HUDEP-2 (cell line): Measurements from ENCODE around the gene LRMDA.

ENCODE experiments used
- DNase-seq, 76 experiments: peaks; one replicate each; lab custom pipeline; 2025; ENCODE audit not compliant: unreplicated experiment in 76 of 76; lab: John Stamatoyannopoulos, UW

The LRMDA gene

GRCh38 chr10:75959209-75959608 is 527.8 kb downstream of the LRMDA start:
- DNase-seq, result no peak

DNA sequence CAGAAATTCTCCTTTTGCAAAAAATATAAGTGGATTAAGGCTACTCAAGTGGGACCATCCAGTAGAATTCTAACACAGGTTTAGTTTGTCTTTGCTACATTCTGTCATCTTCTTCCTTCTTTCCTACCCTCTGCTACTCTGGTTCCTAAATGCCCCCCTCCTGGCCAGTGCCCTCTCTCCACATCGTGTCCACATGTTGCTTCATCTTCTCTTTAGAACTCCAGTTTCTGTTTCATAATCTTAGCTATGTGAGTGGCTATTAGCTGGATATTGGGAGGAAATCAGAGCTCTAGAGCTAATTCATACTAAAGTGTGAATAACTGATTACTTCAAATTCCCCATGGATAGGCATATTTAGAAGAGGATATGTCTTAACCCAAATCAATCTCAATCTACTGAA is 528.5 kb downstream of the LRMDA start:
- no peak for DNase-seq

DNA sequence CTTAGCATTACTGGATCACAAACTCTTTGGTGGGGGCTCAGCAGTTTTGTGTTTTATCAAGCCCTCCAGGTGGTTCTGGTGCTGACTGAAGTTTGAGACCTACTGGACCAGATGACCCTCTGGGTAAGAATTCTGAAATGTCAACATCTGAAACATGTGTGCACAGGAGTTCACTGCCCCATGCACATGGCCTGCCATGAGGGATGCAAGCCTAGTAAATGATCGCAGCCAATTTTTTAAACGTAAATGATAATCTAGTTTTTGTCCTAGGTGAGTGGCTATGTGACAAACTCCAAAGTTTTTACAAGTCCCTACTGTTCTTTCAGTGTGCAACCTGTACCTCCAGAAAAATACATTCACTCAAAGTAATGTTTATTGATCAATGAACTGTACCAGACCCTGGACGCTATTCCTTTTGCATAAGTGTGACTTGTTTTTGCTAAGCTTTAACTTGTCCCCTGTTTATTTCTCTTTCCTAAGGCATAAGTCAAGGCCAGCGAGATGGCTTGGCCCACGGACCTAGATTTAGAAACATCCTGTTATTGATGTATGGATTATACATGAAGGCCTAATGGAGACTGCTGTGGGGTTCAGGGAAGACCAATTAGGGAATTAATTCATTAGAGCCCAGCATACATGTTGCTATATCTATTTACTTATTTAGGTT is 531.1 kb downstream of the LRMDA start:
- DNase-seq, result no peak

GRCh38 chr10:75967491-75967890 is 536.1 kb downstream of the LRMDA start:
- DNase-seq, result no peak

DNA sequence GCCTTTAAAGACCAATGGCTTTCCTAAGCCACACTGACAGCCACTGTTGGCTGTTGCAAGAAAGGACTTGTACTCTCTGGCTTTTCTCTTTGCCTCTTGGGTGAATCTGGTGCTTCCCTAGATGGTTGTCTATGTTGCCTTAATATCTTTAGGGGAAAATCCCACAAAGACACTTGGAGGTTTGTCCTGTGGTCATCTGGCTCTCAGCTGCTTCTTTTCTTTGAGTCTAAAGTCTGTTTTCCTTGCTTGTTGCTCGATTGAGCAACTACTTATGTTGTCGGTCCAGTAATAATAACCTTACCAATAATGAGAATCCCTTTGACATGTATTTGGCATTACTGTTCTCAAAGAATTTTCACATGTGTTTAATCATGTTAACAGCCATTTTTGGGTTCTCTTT is 537.6 kb downstream of the LRMDA start:
- no peak for DNase-seq

DNA sequence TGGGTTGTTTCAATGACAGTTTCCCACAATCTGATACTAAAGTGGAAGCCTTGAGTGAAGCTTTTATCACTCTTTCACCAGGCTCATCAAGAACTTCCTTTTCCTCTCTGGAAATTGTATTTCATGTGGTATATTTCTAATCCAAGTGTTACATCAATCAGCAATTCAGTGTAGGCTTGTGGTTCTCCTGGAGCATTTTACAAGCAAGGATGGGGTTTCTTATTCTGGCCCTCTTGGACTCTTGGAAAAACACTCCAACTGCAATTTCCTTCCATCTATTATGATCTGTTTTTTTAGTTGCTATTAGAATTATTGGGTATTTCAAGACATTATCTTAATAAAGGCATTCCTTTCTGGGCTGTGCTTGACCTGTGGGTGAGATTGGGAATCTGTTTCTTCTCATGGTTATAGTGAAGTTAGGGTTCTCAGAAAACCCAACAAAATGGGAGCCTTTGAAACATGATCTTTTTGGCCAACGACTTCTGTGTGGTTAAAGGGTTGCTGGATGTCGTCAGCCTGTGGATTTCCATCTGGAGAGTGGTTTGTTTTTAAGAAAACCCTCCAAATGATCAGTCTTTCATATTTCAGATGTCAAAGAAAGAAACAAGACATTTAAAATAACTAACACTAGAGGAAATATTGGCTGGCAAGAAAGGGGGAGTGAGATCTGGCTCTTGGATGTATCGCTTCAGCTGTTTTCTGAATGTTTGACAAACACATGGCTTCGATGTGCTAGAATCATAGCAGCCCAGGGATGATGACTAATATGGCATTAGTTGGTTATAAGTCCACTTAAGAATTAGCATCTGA is 540.2 kb downstream of the LRMDA start:
- DNase-seq, result no peak

GRCh38 chr10:75972491-75973276 is 541.3 kb downstream of the LRMDA start:
- DNase-seq, result no peak

GRCh38 chr10:75974080-75974479 is 542.7 kb downstream of the LRMDA start:
- no peak for DNase-seq

- no peak for DNase-seq
These were observed 545.3 kb downstream of the LRMDA start for GRCh38 chr10:75976681-75977080.

DNA sequence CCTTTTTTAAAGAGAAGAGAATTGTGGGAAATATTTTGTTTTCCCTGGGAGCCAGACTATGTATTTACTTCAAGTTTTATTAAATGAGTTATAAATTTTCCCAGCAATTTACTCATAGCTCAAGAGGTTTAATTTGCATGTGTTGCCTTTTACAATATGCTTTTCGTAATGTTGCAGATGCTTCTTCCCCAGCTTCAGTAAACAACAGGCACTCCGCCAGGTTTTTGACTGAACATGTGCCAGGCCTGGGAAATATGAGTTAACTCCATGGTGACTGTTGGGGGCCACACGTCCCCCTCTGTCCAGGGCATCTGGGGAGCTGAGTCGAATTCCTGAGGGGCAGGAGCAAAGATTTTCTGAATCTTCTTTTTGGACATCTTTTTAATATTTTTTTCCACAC is 545.7 kb downstream of the LRMDA start:
- no peak for DNase-seq

DNA sequence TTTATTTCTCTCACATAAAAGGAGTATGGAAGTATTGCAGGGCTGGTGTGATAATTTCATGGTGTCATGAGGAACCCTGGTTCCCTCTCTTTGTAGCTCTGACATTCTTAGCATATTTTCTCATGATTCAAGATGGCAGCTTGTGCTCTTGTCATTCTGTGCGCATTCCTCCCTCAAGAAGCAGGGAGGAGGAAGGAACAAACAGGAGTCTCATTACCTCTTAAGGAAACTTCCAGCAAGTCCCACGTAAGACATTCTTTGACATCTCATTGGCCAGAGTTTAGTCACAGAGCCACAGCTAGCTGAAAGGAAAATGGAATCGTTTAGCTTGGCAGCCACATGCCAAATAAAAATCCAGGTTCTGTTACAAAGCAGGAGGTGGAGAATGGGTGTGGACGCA is 546.8 kb downstream of the LRMDA start:
- DNase-seq, result no peak

DNA sequence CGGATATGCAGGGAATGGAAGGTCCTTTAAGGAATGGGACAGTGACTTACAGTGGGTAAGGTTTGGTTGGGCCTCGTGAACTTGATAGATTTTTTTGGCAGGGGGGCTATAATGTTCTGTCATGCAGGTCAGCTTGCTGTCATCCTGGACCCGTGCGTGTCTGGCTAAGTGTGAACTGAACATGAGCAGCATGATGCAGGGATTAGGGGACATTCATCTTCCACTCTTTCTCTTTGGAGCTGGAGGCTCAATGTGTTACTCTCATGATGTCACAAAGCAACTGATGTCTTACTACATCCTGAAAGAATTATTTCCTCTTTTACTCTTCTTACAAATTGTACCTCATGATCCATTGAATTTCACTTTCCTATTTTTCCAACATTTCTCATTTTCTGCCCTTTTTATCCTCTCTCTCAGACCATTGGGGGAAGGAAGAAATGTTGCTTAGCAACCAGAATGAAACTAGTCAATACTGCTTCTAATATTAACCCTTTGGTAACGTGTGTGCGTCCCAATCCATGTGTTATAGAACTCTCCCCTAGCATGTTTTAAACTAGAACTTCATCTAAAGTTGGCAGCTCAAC is 549.1 kb downstream of the LRMDA start:
- no peak for DNase-seq

GRCh38 chr10:75982611-75983369 is 551.4 kb downstream of the LRMDA start:
- DNase-seq, result no peak

GRCh38 chr10:75984067-75984466 is 552.6 kb downstream of the LRMDA start:
- no peak for DNase-seq

DNA sequence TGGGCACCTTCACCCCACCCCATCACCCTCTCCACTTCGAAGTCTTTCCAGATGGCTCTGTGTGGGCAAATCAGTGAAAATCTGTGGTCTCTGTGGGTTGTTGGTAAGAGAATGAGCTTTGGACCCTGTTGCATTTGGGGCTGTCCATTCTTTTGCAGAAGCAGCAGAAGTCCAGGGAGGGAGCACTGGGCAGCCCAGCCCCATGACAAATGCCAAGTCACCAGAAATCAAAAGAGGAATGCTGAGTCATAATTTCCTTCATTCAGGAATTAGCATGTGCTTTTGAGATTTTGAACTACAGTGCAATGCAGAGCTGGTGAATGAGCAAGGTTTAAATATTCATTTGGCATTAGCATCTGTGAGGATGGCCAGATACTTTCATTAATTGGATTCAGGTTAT is 556.2 kb downstream of the LRMDA start:
- DNase-seq, result no peak

DNA sequence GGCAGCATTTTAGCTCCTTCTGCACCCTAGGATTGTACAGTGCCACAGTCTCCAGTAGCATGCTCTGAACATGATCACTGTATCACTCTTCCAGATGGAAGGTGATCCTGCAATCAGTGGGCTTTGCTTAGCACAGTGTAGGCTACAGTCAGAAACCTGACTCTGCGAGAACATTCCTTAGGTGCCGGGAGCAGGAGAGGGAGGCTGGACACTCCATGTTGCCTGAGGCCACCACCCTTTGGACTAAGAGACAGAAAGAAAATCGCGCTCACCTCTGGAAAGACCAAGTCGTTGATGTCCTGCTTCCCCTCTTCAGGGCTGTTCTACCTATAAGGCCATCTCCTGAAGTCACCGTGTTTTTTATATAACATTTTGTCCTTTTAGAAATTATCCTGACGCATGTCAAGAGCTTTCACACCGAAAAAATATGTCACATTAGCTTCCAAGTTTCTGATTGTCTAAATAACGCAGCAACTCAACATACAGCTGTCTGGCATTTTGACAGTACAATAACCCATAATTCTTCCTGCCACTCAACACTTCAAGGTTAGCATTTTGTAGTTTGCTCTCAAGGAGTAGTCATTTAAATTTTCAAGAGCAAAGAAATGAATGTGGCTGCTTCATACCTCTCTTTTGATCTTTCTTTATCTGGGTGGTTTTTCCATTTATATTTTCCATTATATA is 563.1 kb downstream of the LRMDA start:
- DNase-seq, result no peak

GRCh38 chr10:75995041-75995430 is 563.6 kb downstream of the LRMDA start:
- no peak for DNase-seq

DNA sequence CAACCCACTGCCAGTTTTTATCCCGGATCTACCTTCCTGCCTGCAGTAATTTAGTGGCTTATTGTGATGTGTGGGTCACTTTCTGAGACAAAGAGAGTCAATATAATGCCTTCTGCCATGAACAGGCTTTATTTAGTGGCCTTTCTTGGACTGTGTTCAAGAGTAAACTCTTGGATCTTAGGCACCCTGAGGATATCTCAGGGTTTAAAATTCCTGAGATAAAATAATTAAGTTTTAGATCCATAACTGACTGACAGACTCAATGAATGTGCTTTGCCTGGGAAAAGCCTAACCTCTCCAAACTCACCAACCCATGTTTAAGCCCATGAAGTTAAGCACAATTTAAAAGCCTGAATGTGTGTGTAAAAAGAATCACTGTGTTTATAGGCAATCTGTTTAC is 564.3 kb downstream of the LRMDA start:
- DNase-seq, result no peak

DNA sequence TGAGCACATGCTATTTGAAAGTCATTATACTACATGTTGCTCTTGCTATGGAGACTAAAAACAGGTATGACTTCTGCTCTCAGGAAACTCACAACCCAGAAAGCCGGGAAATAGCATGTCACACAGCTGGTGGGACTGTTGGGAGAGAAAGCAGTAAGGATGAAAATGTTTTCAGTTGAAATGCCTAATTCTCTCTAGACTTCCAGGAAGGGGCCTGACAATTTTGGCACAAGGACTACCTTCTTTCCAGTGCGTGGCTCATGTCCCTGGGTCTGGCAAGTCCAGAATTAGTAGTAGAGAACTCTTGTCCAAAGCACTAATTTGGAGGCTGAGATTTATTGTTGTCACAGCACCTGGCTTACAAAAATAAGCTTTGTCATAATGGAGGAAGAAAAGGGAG is 567.6 kb downstream of the LRMDA start:
- no peak for DNase-seq
